HepG2 (cell line): ENCODE results near the gene BRCA1. TPM values are rescaled to one million over a fixed set of nuclear protein-coding genes. Genes with fewer than 3 reads are reported as not detected.
A peak's percentile ranks its signal among the peaks of the same experiment; 100 is the strongest.

Experiments used
- BRD4 ChIP-seq: sonication (generic); formaldehyde crosslinking; IDR thresholded peaks from 2 replicates; pipeline ENCODE4 v1.4.0; 2020; ENCODE audit warnings: missing genetic modification reagents
- HMG20A ChIP-seq: IDR thresholded peaks from 2 replicates; pipeline ENCODE4 v1.6.1; 2016; ENCODE audit warnings: borderline replicate concordance
- IRX3 ChIP-seq: sonication (generic); formaldehyde crosslinking; IDR thresholded peaks from 2 replicates; pipeline ENCODE4 v1.8.1; 2023; ENCODE audit warnings: mild to moderate bottlenecking, low read depth, missing genetic modification reagents, borderline replicate concordance
- MAX ChIP-seq: IDR thresholded peaks from 2 replicates; pipeline ENCODE4 v1.6.1; 2012; ENCODE audit warnings: inconsistent platforms
- MTA1 ChIP-seq: sonication (generic); formaldehyde crosslinking; IDR thresholded peaks from 2 replicates; pipeline ENCODE4 v1.4.0; 2020; ENCODE audit warnings: missing genetic modification reagents, mild to moderate bottlenecking, borderline replicate concordance
- MXI1 ChIP-seq: IDR thresholded peaks from 3 replicates; pipeline ENCODE4 v1.6.1; 2012; ENCODE audit warnings: low read depth, low read length, inconsistent platforms, borderline replicate concordance
- NCOA1 ChIP-seq: sonication (generic); formaldehyde crosslinking; IDR thresholded peaks from 2 replicates; pipeline ENCODE4 v1.9.0; 2021; ENCODE audit warnings: missing genetic modification reagents
- NR2F6 ChIP-seq, 2 experiments: IDR thresholded peaks; 2 replicates each; pipeline ENCODE4 v1.6.1; 2016; ENCODE audit warnings: antibody characterized with exemption in 1 of 2, mild to moderate bottlenecking in 1 of 2
- SIX1 ChIP-seq: sonication (generic); formaldehyde crosslinking; IDR thresholded peaks from 2 replicates; pipeline ENCODE4 v1.4.0; 2020; ENCODE audit warnings: missing genetic modification reagents, borderline replicate concordance
- SKI ChIP-seq: fragments of 450-650 bp; IDR thresholded peaks from one replicate; pipeline ENCODE4 v1.6.1; 2018; ENCODE audit warnings: mild to moderate bottlenecking; ENCODE audit not compliant: partially characterized antibody
- SRSF1 ChIP-seq: fragments of 200-400 bp; formaldehyde crosslinking; optimal IDR thresholded peaks from 2 replicates; pipeline ENCODE3; 2017; ENCODE audit warnings: mild to moderate bottlenecking, low read depth, low read length, moderate library complexity
- TFE3 ChIP-seq: IDR thresholded peaks from 2 replicates; pipeline ENCODE4 v1.6.1; 2016
- TSC22D2 ChIP-seq: sonication (generic); formaldehyde crosslinking; IDR thresholded peaks from 2 replicates; pipeline ENCODE4 v1.5.1; 2020; ENCODE audit warnings: missing genetic modification reagents, mild to moderate bottlenecking, borderline replicate concordance
- ZBTB43 ChIP-seq: sonication (generic); formaldehyde crosslinking; conservative IDR thresholded peaks from 2 replicates; pipeline ENCODE4 v1.4.0; 2020; ENCODE audit warnings: missing genetic modification reagents
- ZBTB44 ChIP-seq: sonication (generic); formaldehyde crosslinking; IDR thresholded peaks from 2 replicates; pipeline ENCODE4 v1.4.0; 2020; ENCODE audit warnings: missing genetic modification reagents
- ZNF12 ChIP-seq: sonication (generic); formaldehyde crosslinking; IDR thresholded peaks from 2 replicates; pipeline ENCODE4 v1.5.0; 2020; ENCODE audit warnings: missing genetic modification reagents
- ZNF207 ChIP-seq: fragments of 450-650 bp; IDR thresholded peaks from 2 replicates; pipeline ENCODE4 v1.6.1; 2016; ENCODE audit warnings: antibody characterized with exemption, borderline replicate concordance
- ZNF30 ChIP-seq: sonication (generic); formaldehyde crosslinking; IDR thresholded peaks from 2 replicates; pipeline ENCODE4 v1.5.0; 2020; ENCODE audit warnings: mild to moderate bottlenecking, missing genetic modification reagents
- ZNF335 ChIP-seq: sonication (generic); formaldehyde crosslinking; IDR thresholded peaks from 2 replicates; pipeline ENCODE4 v1.4.0; 2020; ENCODE audit warnings: missing genetic modification reagents
- ZNF367 ChIP-seq: sonication (generic); formaldehyde crosslinking; IDR thresholded peaks from 2 replicates; pipeline ENCODE4 v1.4.0; 2020; ENCODE audit warnings: missing genetic modification reagents, borderline replicate concordance
- ZNF512 ChIP-seq: sonication (generic); formaldehyde crosslinking; IDR thresholded peaks from 2 replicates; pipeline ENCODE4 v1.4.0; 2020; ENCODE audit warnings: mild to moderate bottlenecking, missing genetic modification reagents
- ZNF740 ChIP-seq: sonication (generic); formaldehyde crosslinking; IDR thresholded peaks from 2 replicates; pipeline ENCODE4 v1.4.0; 2020; ENCODE audit warnings: missing genetic modification reagents
- ZNF792 ChIP-seq: IDR thresholded peaks from 2 replicates; pipeline ENCODE4 v1.6.1; 2016
- polyA plus RNA-seq, 8 experiments: library from polyadenylated mRNA; depleted of rRNA in 3 of 8; stranded (reverse) in 7 of 8; unstranded in 1 of 8; fragments of >200 nt; fragmentation: Illumina TruSeq in 4 of 8; extraction: Trizol in 4 of 8; gene quantifications; 2 replicates each; pipeline versions ENCODE4 v1.2.1 to v1.2.3, GENCODE V29; 2011 to 2016; ENCODE audit warnings: low read depth in 4 of 8, missing spikeins in 1 of 8, mixed read lengths in 1 of 8; ENCODE audit not compliant: insufficient read depth in 1 of 8
- total RNA-seq, 5 experiments: library from RNA; depleted of rRNA; stranded (reverse); fragments of >200 nt; fragmentation: Illumina TruSeq; extraction: Trizol; gene quantifications; 2 replicates each; pipeline ENCODE4 v1.2.3, GENCODE V29; 2016; ENCODE audit warnings: low read depth in 1 of 5

BRCA1 gene
- total and polyA plus RNA-seq, 2 of the 13 experiments (the other 11 are each of a cell fraction or from before 2014, with no cell fraction given) = 13.3 to 37.5 TPM

GRCh38 chr17:43020789-43021740 is 104.1 kb downstream of the BRCA1 start (continued):
- TF ChIP-seq SIX1 = 0 out of 2 replicates have a peak, but pooled peaks have one; percentile 33
- TF ChIP-seq NCOA1 = peak; percentile 82; the same call in 1 of the 2 replicates
- peak; percentile 69 for TF ChIP-seq TFE3 (CRISPR knock-in tag)
- peak; percentile 93 for TF ChIP-seq ZNF740
- TF ChIP-seq ZNF12 = 0 out of 2 replicates have a peak, but pooled peaks have one; percentile 7
- peak; percentile 85; the same call in 1 of the 2 replicates for TF ChIP-seq ZNF30 (CRISPR knock-in tag)
- TF ChIP-seq ZBTB43 (CRISPR knock-in tag) = no peak
- TF ChIP-seq ZNF367 (CRISPR knock-in tag) = no peak
- TF ChIP-seq SKI = peak; percentile 12
- TF ChIP-seq MTA1 (CRISPR knock-in tag) = no peak; the same call in 1 of the 2 replicates
- TF ChIP-seq NR2F6 (IDR thresholded peaks at IDR 0.05) = no peak
- peak; percentile 63 for TF ChIP-seq NR2F6 (CRISPR knock-in tag; IDR thresholded peaks at IDR 0.05)
- peak; percentile 97 for TF ChIP-seq ZNF335 (CRISPR knock-in tag)
- peak; percentile 22; the same call in 1 of the 2 replicates for TF ChIP-seq BRD4 (CRISPR knock-in tag)
- TF ChIP-seq ZNF207 = no peak
- TF ChIP-seq IRX3 (CRISPR knock-in tag) = peak; percentile 53; the same call in 1 of the 2 replicates
- peak; percentile 35; the same call in 1 of the 2 replicates for TF ChIP-seq HMG20A
- peak; percentile 97 for TF ChIP-seq SRSF1
- no peak for TF ChIP-seq ZBTB44
- 0 out of 2 replicates have a peak, but pooled peaks have one; percentile 19 for TF ChIP-seq ZNF792 (CRISPR knock-in tag)
- peak; percentile 13; the same call in 1 of the 3 replicates for TF ChIP-seq MXI1
- 0 out of 2 replicates have a peak, but pooled peaks have one; percentile 23 for TF ChIP-seq TSC22D2 (CRISPR knock-in tag)
- no peak; the same call in 1 of the 2 replicates for TF ChIP-seq ZNF512 (CRISPR knock-in tag)
- TF ChIP-seq MAX = peak; percentile 64
